Esophagus muscularis mucosa (tissue), 4 donors: Measurements from ENCODE around the gene PLXNA3. TPM values are rescaled to one million over a fixed set of nuclear protein-coding genes. Genes with fewer than 3 reads are reported as not detected.

Source experiments
- DNase-seq: peaks from one replicate; pipeline ENCODE4 v3.0.0-alpha.2; 2017; ENCODE audit errors: extremely low spot score
- H3K27ac ChIP-seq, 4 donors: fragments of 200-600 bp; sonication (generic); replicated peaks in 1 of 4; 1 replicate in 3 of 4; 2 replicates in 1 of 4; pipeline ENCODE4 v1.5.1; 2016 to 2019; ENCODE audit warnings: mild to moderate bottlenecking in 1 of 4
- H3K27me3 ChIP-seq, 4 donors: fragments of 200-600 bp; sonication (generic); one replicate each; pipeline versions ENCODE4 v1.5.1 to v1.6.0; 2016 to 2019
- H3K36me3 ChIP-seq, 4 donors: fragments of 200-600 bp; sonication (generic); one replicate each; pipeline ENCODE4 v1.5.1; 2016 to 2019
- H3K4me1 ChIP-seq, 4 donors: fragments of 200-600 bp; sonication (generic); one replicate each; pipeline ENCODE4 v1.5.1; 2016 to 2019
- H3K4me3 ChIP-seq, 4 donors: fragments of 200-600 bp; sonication (generic); 1 replicate in 2 of 4; 2 replicates in 2 of 4; pipeline ENCODE4 v1.5.1; 2016 to 2019; ENCODE audit warnings: mild to moderate bottlenecking in 4 of 4, moderate library complexity in 1 of 4
- H3K9me3 ChIP-seq, 4 donors: fragments of 200-600 bp; sonication (generic); 1 replicate in 3 of 4; 2 replicates in 1 of 4; pipeline ENCODE4 v1.5.1; 2016 to 2019
- EP300 ChIP-seq: sonication (generic); formaldehyde crosslinking; IDR thresholded peaks from one replicate; pipeline ENCODE4 v1.6.1; 2017; ENCODE audit warnings: antibody characterized with exemption
- POLR2A ChIP-seq: fragments of 450-650 bp; IDR thresholded peaks from one replicate; pipeline ENCODE4 v1.6.1; 2017; ENCODE audit warnings: antibody characterized with exemption, moderate library complexity, mild to moderate bottlenecking, low read depth
- POLR2AphosphoS5 ChIP-seq, 2 donors: sonication (generic); formaldehyde crosslinking; IDR thresholded peaks; one replicate each; pipeline ENCODE4 v1.6.1; 2017; ENCODE audit warnings: antibody characterized with exemption in 2 of 2
- WGBS: methylation state at CpG from one replicate; pipeline ENCODE4 v1.1.5; 2018; 5-methylcytosine and 5-hydroxymethylcytosine counted together
- intact Hi-C: fragments of 100-400 bp; cut with DNase I; formaldehyde crosslinking; loops from one replicate; pipeline ENCODE4 v1.15.1; 2023
- total RNA-seq, 4 donors: library from RNA; depleted of rRNA; stranded (reverse); fragments of >200 nt; gene quantifications; one replicate each; pipeline versions ENCODE4 v1.1.0 to v1.2.1, GENCODE V29; 2016
- TF ChIP-seq, protein P1 (sequence below), 3 experiments: fragments of 200-600 bp in 2 of 3; fragments of 450-650 bp in 1 of 3; sonication (generic) in 2 of 3; IDR thresholded peaks; one replicate each; pipeline ENCODE4 v1.5.1; 2017 to 2019; ENCODE audit warnings: antibody characterized with exemption in 3 of 3, mild to moderate bottlenecking in 2 of 3, moderate library complexity in 1 of 3

PLXNA3 gene
- total RNA-seq, 4 donors from 2014 or later, result 2.2 to 17.9 (median 4.3) TPM

DNA sequence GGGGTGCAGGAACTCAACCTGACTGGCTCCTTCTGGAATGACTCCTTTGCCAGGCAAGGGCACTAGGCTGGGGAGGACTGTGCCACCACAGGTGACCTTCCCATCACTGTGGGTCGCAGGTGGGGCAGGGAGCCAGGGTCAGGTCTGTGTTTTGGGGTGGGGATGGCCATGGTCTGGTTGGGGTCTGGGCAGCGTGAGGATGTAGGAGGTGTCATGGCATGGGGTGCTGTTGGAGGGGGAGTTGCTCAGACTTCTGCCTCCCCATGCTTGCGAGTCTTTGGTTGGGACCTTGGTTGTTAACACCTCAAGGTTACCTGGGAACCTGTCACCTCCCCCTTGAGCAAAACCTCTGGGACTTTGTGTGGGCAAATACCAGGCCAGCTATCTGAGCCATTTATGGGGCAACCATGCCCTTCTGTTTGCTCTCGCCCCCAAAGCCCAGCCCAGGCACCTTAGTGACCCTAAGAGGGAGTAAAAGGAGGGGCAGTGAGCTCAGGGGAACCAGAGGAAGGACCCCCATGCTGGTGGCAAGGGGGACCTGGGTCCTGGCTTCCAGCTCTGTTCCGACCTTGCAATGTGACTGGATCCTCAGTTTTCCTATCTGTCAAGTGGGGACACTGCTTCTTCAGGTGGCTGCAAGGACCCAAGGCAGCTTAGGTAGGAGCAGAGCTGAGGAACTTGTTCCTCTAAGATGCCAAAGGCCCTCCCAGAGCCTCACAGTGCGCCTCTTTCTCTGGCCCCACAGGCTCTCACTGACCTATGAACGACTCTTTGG, 23.5 kb upstream of the PLXNA3 start:
- H3K36me3 ChIP-seq, result peaks cover 0 to 49% (median 42%) of the 10 kb centered on the region in 4 donors
- no peak for DNase-seq
- TF ChIP-seq EP300 (no peak), POLR2AphosphoS5 (IDR thresholded peaks at IDR 0.05) (no peak), POLR2A (no peak)
- TF ChIP-seq, protein P1, sequence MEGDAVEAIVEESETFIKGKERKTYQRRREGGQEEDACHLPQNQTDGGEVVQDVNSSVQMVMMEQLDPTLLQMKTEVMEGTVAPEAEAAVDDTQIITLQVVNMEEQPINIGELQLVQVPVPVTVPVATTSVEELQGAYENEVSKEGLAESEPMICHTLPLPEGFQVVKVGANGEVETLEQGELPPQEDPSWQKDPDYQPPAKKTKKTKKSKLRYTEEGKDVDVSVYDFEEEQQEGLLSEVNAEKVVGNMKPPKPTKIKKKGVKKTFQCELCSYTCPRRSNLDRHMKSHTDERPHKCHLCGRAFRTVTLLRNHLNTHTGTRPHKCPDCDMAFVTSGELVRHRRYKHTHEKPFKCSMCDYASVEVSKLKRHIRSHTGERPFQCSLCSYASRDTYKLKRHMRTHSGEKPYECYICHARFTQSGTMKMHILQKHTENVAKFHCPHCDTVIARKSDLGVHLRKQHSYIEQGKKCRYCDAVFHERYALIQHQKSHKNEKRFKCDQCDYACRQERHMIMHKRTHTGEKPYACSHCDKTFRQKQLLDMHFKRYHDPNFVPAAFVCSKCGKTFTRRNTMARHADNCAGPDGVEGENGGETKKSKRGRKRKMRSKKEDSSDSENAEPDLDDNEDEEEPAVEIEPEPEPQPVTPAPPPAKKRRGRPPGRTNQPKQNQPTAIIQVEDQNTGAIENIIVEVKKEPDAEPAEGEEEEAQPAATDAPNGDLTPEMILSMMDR (IDR thresholded peaks at IDR 0.05), result no peak
- no peaks in the 10 kb centered on the region for H3K27me3 ChIP-seq
- no peaks in the 10 kb centered on the region for H3K9me3 ChIP-seq
- no peak overlapping the region for H3K27ac ChIP-seq
- peaks cover 13 to 40% (median 34%) of the 10 kb centered on the region in 4 donors for H3K4me1 ChIP-seq
- no peak overlapping the region for H3K4me3 ChIP-seq
- 71% methylated on average over 7 of the region's 7 CpGs for WGBS
- intact Hi-C loops, result loop anchor here (5.0 kb wide), 1 partner anchor 53 kb away; the partner anchor contains the start of gene UBL4A

DNA sequence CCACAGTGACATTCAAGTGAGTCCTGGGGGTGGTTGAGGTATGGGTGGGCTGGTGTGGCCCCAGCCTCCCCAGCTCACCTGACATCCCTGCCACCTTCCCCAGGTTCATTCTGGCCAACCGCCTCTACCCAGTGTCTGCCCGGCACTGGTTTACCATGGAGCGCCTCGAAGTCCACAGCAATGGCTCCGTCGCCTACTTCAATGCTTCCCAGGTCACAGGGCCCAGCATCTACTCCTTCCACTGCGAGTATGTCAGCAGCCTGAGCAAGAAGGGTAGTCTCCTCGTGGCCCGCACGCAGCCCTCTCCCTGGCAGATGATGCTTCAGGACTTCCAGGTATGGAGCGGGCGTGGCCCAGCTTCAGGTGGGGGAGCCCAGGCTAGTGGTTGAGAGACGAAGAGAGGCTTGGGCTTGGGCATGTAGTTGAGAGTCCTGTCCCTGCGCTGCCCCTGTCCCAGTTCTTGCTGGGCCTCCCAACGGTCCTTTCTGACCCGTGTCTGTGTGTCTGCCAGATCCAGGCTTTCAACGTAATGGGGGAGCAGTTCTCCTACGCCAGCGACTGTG, 22.8 kb upstream of the PLXNA3 start:
- TF ChIP-seq POLR2AphosphoS5 (IDR thresholded peaks at IDR 0.05) (no peak), EP300 (no peak), POLR2A (no peak)
- TF ChIP-seq, protein P1 (IDR thresholded peaks at IDR 0.05), result no peak
- Histone ChIP-seq H3K4me3 (no peak overlapping the region), H3K27ac (peak overlapping the region in 1 of 4 donors; percentile 88), H3K9me3 (no peaks in the 10 kb centered on the region), H3K27me3 (no peaks in the 10 kb centered on the region), H3K36me3 (peaks cover 0 to 56% (median 47%) of the 10 kb centered on the region in 4 donors), H3K4me1 (peaks cover 12 to 33% (median 30%) of the 10 kb centered on the region in 4 donors)
- 93% methylated on average over 16 of the region's 19 CpGs for WGBS
- DNase-seq, result no peak
- intact Hi-C loops, result loop anchor here (5.0 kb wide), 1 partner anchor 52 kb away; the partner anchor contains the start of gene UBL4A

DNA sequence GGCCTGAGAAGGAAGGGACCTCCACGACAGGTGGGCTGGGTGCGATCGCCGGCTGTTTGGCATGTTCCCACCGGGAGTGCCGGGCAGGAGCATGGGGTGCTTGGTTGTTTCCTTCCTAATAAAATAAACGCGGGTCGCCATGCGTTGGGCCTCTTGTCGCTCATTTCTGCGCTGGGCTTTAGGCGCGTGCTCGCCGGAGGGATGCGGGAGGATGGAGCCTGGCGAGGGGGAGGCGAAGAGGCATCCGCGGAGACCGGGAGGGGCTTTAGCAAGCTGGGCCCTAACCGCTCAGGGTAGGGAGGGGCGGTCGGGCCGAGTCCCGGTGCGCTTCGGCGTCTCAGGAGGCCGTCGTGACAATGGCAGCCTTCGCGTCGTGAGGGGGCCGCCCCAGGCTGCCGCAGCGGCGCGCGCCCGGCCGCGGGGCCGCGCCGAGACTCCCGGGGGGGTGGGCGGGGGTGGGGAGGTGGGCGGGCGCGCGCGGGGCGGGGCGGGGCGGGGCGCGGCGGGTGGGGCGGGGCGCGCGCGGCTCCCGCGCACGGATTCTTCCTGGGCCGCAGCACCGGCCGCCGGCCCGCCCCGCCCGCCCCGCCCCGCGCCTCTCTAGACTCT, 21.6 kb upstream of the PLXNA3 start:
- DNase-seq, result no peak
- Histone ChIP-seq H3K27me3 (no peaks in the 10 kb centered on the region), H3K36me3 (peaks cover 0 to 66% (median 59%) of the 10 kb centered on the region in 4 donors), H3K4me1 (peaks cover 7 to 24% (median 22%) of the 10 kb centered on the region in 4 donors), H3K9me3 (no peaks in the 10 kb centered on the region), H3K4me3 (peak overlapping the region; percentile 68 to 84 (median 74)), H3K27ac (peak overlapping the region; percentile 88 to 91 (median 90))
- WGBS, result 23% methylated on average over 23 of the region's 78 CpGs
- TF ChIP-seq POLR2A, result no peak
- TF ChIP-seq, protein P1 (IDR thresholded peaks at IDR 0.05), result no peak
- no peak for TF ChIP-seq POLR2AphosphoS5 (IDR thresholded peaks at IDR 0.05)
- no peak for TF ChIP-seq EP300
- intact Hi-C loops, result loop anchor here (5.0 kb wide), 1 partner anchor 51 kb away; the partner anchor contains the start of gene UBL4A

DNA sequence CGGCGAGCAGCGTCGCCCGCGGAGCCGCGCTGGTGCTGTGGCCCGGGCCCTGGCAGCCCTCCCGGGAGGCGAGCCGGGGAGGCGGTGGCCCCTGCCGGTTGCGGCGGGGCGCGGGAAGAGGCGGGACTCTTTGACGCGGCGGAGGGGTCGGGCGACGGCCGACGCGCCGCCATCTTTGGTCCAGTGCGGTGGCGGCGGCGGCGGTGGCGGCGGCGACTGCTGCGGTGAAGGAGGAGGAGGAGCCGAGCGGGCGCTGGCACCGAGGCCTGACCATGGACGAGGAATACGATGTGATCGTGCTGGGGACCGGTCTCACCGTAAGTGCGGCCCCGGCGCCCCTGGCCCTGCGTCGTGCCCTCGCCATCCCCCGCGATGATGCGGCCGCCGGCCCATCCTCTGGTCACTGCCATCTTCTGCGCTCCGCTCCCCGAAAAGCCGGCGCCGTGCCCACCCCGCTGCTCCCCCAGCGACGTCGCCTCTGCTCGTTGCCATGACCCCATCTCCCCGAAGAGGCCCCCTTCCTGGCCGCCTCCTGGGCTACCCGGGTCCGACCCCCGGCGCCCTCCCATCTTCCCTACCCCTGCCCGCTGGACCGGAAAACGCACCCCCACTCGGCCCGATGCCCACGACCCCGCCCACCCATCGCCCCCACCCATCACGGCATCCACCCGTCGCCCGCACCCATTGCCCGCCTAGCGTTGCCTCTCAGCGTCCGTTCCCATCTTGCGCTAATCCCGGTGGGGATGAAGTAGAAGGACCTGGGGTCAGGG, 20.9 kb upstream of the PLXNA3 start, which contains the start of gene GDI1:
Gene GDI1 (plus strand): TSS at position 172 of the 770 bp plus-strand sequence. CDS start 101 bp downstream, at position 273.
- DNase-seq, result no peak
- H3K27ac ChIP-seq, result peak within 1 kb of the TSS; percentile 88 to 91 (median 90)
- H3K4me3 ChIP-seq, result peak within 1 kb of the TSS; percentile 68 to 84 (median 74)
- intact Hi-C loops, result loop anchor here (5.0 kb wide), 1 partner anchor 50 kb away; the partner anchor contains the start of gene UBL4A
- WGBS, result 32% methylated on average over 37 of the region's 93 CpGs
- H3K36me3 ChIP-seq, result peaks cover under 1 to 66% (median 61%) of the 10 kb centered on the region in 4 donors
- no peaks in the 10 kb centered on the region for H3K27me3 ChIP-seq
- TF ChIP-seq POLR2AphosphoS5 (IDR thresholded peaks at IDR 0.05) (peak; percentile 49 to 75), POLR2A (peak; percentile 22), EP300 (no peak)
- no peaks in the 10 kb centered on the region for H3K9me3 ChIP-seq
- H3K4me1 ChIP-seq, result peaks cover 7 to 24% (median 22%) of the 10 kb centered on the region in 4 donors
